ENCODE data around the gene TMEM54. TPM values are rescaled to one million over a fixed set of nuclear protein-coding genes. Genes with fewer than 3 reads are reported as not detected.

The TMEM54 gene
- 13.7 and 20.3 TPM in 2 replicates for total RNA-seq

GRCh38 chr1:32900956-32901822, at the start of gene TMEM54:
TMEM54 (minus strand) TSS chr1:32901389; CDS start chr1:32901238, 151 bp downstream.

GRCh38 chr1:32886004-32886827, 15.0 kb downstream of the TMEM54 start, which contains the start of gene HPCA:
HPCA (plus strand) TSS chr1:32886491; CDS start chr1:32888899, 2,408 bp downstream.

GRCh38 chr1:32870615-32871363, 30.4 kb downstream of the TMEM54 start, which contains the start of gene FNDC5:
FNDC5 (minus strand) TSS chr1:32870912.

Other genes starting within 250 kb of the TMEM54 start
- gene SYNC, start 198.6 kb downstream of the TMEM54 start, total RNA-seq: 68.0 and 75.8 TPM in 2 replicates
- 80.2 and 86.5 TPM in 2 replicates for gene YARS1, start 84.0 kb downstream of the TMEM54 start, total RNA-seq
- 32.9 and 51.2 TPM in 2 replicates for gene S100PBP, start 83.7 kb downstream of the TMEM54 start, total RNA-seq
- gene FNDC5, start 30.5 kb downstream of the TMEM54 start, total RNA-seq: 0.87 and 1.2 TPM in 2 replicates
- gene HPCA, start 14.9 kb downstream of the TMEM54 start, total RNA-seq: not detected in 2 replicates
- gene RNF19B, start 63.4 kb upstream of the TMEM54 start, total RNA-seq: 8.7 and 9.3 TPM in 2 replicates
- gene AK2, start 135.5 kb upstream of the TMEM54 start, total RNA-seq: 73.3 and 87.7 TPM in 2 replicates
- 3.3 and 4.0 TPM in 2 replicates for gene AZIN2, start 179.8 kb upstream of the TMEM54 start, total RNA-seq

Measured in aortic smooth muscle cell (primary cell).